ENCODE results near the gene GAGE10.

- no peak for TF ChIP-seq POLR2A (IDR thresholded peaks at IDR 0.05)
- TF ChIP-seq, protein P1, sequence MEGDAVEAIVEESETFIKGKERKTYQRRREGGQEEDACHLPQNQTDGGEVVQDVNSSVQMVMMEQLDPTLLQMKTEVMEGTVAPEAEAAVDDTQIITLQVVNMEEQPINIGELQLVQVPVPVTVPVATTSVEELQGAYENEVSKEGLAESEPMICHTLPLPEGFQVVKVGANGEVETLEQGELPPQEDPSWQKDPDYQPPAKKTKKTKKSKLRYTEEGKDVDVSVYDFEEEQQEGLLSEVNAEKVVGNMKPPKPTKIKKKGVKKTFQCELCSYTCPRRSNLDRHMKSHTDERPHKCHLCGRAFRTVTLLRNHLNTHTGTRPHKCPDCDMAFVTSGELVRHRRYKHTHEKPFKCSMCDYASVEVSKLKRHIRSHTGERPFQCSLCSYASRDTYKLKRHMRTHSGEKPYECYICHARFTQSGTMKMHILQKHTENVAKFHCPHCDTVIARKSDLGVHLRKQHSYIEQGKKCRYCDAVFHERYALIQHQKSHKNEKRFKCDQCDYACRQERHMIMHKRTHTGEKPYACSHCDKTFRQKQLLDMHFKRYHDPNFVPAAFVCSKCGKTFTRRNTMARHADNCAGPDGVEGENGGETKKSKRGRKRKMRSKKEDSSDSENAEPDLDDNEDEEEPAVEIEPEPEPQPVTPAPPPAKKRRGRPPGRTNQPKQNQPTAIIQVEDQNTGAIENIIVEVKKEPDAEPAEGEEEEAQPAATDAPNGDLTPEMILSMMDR (IDR thresholded peaks at IDR 0.05): no peak
- TF ChIP-seq POLR2AphosphoS5 (IDR thresholded peaks at IDR 0.05): no peak
Measured at GRCh38 chrX:49260221-49260985, 43.0 kb upstream of the GAGE10 start.
